HepG2 (cell line): Measurements from ENCODE around the gene TRAF4. TPM values are rescaled to one million over a fixed set of nuclear protein-coding genes. Genes with fewer than 3 reads are reported as not detected.

ENCODE experiments used
- ATF6 ChIP-seq: sonication (generic); formaldehyde crosslinking; conservative IDR thresholded peaks from 2 replicates; pipeline ENCODE4 v1.4.0; 2020; ENCODE audit warnings: missing genetic modification reagents
- DZIP1 ChIP-seq: sonication (generic); formaldehyde crosslinking; IDR thresholded peaks from 2 replicates; pipeline ENCODE4 v1.5.0; 2020; ENCODE audit warnings: mild to moderate bottlenecking, missing genetic modification reagents
- HIC2 ChIP-seq: sonication (generic); formaldehyde crosslinking; IDR thresholded peaks from 2 replicates; pipeline ENCODE4 v1.9.0; 2022; ENCODE audit warnings: low read depth, missing genetic modification reagents
- LCORL ChIP-seq, 2 experiments: fragments of 450-650 bp in 1 of 2; sonication (generic) in 1 of 2; formaldehyde crosslinking in 1 of 2; IDR thresholded peaks; 2 replicates each; pipeline versions ENCODE4 v1.5.0 to v1.6.1; 2017 to 2020; ENCODE audit warnings: antibody characterized with exemption in 1 of 2, missing genetic modification reagents in 1 of 2
- NCOA2 ChIP-seq: sonication (generic); formaldehyde crosslinking; IDR thresholded peaks from 2 replicates; pipeline ENCODE4 v1.8.0; 2022; ENCODE audit warnings: inconsistent platforms
- RBM22 ChIP-seq: fragments of 200-400 bp; formaldehyde crosslinking; optimal IDR thresholded peaks from 2 replicates; pipeline ENCODE3; 2017; ENCODE audit warnings: mild to moderate bottlenecking, low read length, moderate library complexity
- RERE ChIP-seq: IDR thresholded peaks from 2 replicates; pipeline ENCODE4 v1.6.1; 2016; ENCODE audit warnings: low read depth, missing genetic modification reagents, missing compliant biosample characterization
- TBL1XR1 ChIP-seq: fragments of 150-350 bp; IDR thresholded peaks from 2 replicates; pipeline ENCODE4 v1.6.1; 2014; ENCODE audit warnings: borderline replicate concordance, low read length; ENCODE audit not compliant: partially characterized antibody
- ZMAT5 ChIP-seq: sonication (generic); formaldehyde crosslinking; IDR thresholded peaks from 2 replicates; pipeline ENCODE4 v1.5.0; 2020; ENCODE audit warnings: mild to moderate bottlenecking, low read depth, missing genetic modification reagents, borderline replicate concordance
- ZNF17 ChIP-seq: sonication (generic); formaldehyde crosslinking; IDR thresholded peaks from 2 replicates; pipeline ENCODE4 v1.5.0; 2020; ENCODE audit warnings: mild to moderate bottlenecking, missing genetic modification reagents
- ZNF232 ChIP-seq: sonication (generic); formaldehyde crosslinking; IDR thresholded peaks from 2 replicates; pipeline ENCODE4 v1.4.0; 2020; ENCODE audit warnings: missing genetic modification reagents, borderline replicate concordance
- ZNF639 ChIP-seq: conservative IDR thresholded peaks from 2 replicates; pipeline ENCODE4 v1.6.1; 2018; ENCODE audit warnings: missing genetic modification reagents
- ZNF644 ChIP-seq: IDR thresholded peaks from 2 replicates; pipeline ENCODE4 v1.6.1; 2016; ENCODE audit warnings: low read depth
- ZNF761 ChIP-seq: sonication (generic); formaldehyde crosslinking; conservative IDR thresholded peaks from 2 replicates; pipeline ENCODE4 v1.4.0; 2020; ENCODE audit warnings: mild to moderate bottlenecking, missing genetic modification reagents
- ZNF816 ChIP-seq: sonication (generic); formaldehyde crosslinking; IDR thresholded peaks from 2 replicates; pipeline ENCODE4 v1.8.0; 2022; ENCODE audit warnings: missing genetic modification reagents, mild to moderate bottlenecking, borderline replicate concordance
- polyA plus RNA-seq, 8 experiments: library from polyadenylated mRNA; depleted of rRNA in 3 of 8; stranded (reverse) in 7 of 8; unstranded in 1 of 8; fragments of >200 nt; fragmentation: Illumina TruSeq in 4 of 8; extraction: Trizol in 4 of 8; gene quantifications; 2 replicates each; pipeline versions ENCODE4 v1.2.1 to v1.2.3, GENCODE V29; 2011 to 2016; ENCODE audit warnings: low read depth in 4 of 8, missing spikeins in 1 of 8, mixed read lengths in 1 of 8; ENCODE audit not compliant: insufficient read depth in 1 of 8
- total RNA-seq, 5 experiments: library from RNA; depleted of rRNA; stranded (reverse); fragments of >200 nt; fragmentation: Illumina TruSeq; extraction: Trizol; gene quantifications; 2 replicates each; pipeline ENCODE4 v1.2.3, GENCODE V29; 2016; ENCODE audit warnings: low read depth in 1 of 5

The TRAF4 gene
- total and polyA plus RNA-seq, 2 of the 13 experiments (the other 11 are each of a cell fraction or from before 2014, with no cell fraction given), result 86.0 to 89.9 TPM

GRCh38 chr17:28788100-28788499 lies 44.3 kb downstream of the TRAF4 start (continued):
- TF ChIP-seq ZNF232 (CRISPR knock-in tag), result no peak
- TF ChIP-seq RERE, result no peak
- TF ChIP-seq LCORL (IDR thresholded peaks at IDR 0.05), result no peak
- no peak for TF ChIP-seq LCORL (CRISPR knock-in tag; IDR thresholded peaks at IDR 0.05)
- TF ChIP-seq ZNF761 (CRISPR knock-in tag), result no peak
- no peak for TF ChIP-seq ZNF17
- no peak for TF ChIP-seq ZMAT5 (CRISPR knock-in tag)
- TF ChIP-seq ZNF644 (CRISPR knock-in tag), result 0 out of 2 replicates have a peak, but pooled peaks have one; percentile 39
- no peak for TF ChIP-seq RBM22
- no peak for TF ChIP-seq TBL1XR1
- no peak for TF ChIP-seq HIC2 (CRISPR knock-in tag)
- peak; percentile 66; the same call in 1 of the 2 replicates for TF ChIP-seq NCOA2 (CRISPR knock-in tag)
- TF ChIP-seq ATF6 (CRISPR knock-in tag), result no peak
- no peak for TF ChIP-seq ZNF639 (CRISPR knock-in tag)
- TF ChIP-seq ZNF816 (CRISPR knock-in tag), result no peak
- no peak for TF ChIP-seq DZIP1 (CRISPR knock-in tag)
